Measurements from ENCODE around the gene NCKAP1. TPM values are rescaled to one million over a fixed set of nuclear protein-coding genes. Genes with fewer than 3 reads are reported as not detected.
A peak's percentile ranks its signal among the peaks of the same experiment; 100 is the strongest.

NCKAP1 gene
- total and polyA plus RNA-seq, 2 donors from 2014 or later: 45.4 to 140 TPM

DNA sequence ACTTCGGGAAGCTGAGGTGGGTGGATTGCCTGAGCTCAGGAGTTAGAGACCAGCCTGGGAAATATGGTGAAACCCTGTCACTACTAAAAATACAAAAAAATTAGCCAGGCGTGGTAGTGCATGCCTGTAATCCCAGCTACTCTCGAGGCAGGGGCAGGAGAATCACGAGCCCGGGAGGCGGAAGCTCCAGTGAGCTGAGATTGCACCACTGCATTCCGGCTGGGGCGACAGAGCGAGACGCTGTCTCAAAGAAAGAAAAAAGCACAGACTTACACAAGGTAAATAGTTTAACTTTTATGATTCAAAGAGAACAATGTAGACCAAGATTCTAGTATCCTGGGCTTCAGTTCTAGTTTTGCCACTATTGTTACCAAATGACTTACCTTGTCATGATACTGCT lies 37.4 kb downstream of the NCKAP1 start:
- intact Hi-C loops (cut with DNase I): no loop called here
- no peak overlapping the region for H3K9ac ChIP-seq (ENCODE audit: low read length in 3 of 3)
- peaks cover 0 to 17% (median 6%) of the 10 kb centered on the region in 3 donors for H3K36me3 ChIP-seq (ENCODE audit: control insufficient read depth in 2 of 3, insufficient read depth in 3 of 3, low read length in 3 of 3)
- no peak for FAIRE-seq
- peaks cover 0 to 3% (median 0%) of the 10 kb centered on the region in 3 donors for H3K4me1 ChIP-seq (ENCODE audit: control insufficient read depth in 2 of 3, insufficient read depth in 2 of 3, low read depth in 1 of 3, low read length in 3 of 3)
- TF ChIP-seq, protein P1, sequence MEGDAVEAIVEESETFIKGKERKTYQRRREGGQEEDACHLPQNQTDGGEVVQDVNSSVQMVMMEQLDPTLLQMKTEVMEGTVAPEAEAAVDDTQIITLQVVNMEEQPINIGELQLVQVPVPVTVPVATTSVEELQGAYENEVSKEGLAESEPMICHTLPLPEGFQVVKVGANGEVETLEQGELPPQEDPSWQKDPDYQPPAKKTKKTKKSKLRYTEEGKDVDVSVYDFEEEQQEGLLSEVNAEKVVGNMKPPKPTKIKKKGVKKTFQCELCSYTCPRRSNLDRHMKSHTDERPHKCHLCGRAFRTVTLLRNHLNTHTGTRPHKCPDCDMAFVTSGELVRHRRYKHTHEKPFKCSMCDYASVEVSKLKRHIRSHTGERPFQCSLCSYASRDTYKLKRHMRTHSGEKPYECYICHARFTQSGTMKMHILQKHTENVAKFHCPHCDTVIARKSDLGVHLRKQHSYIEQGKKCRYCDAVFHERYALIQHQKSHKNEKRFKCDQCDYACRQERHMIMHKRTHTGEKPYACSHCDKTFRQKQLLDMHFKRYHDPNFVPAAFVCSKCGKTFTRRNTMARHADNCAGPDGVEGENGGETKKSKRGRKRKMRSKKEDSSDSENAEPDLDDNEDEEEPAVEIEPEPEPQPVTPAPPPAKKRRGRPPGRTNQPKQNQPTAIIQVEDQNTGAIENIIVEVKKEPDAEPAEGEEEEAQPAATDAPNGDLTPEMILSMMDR (IDR thresholded peaks at IDR 0.05; ENCODE audit: borderline replicate concordance, extremely low read depth, insufficient read depth): no peak
- DNase-seq: peak; percentile 52 to 87 (median 67)
- no peak overlapping the region for H3K27ac ChIP-seq (ENCODE audit: low read depth in 2 of 2, low read length in 2 of 2)
- H3K9me3 ChIP-seq (ENCODE audit: control insufficient read depth in 2 of 3, insufficient read depth in 1 of 3, low read length in 3 of 3): no peaks in the 10 kb centered on the region
- H3K4me3 ChIP-seq (ENCODE audit: low read length in 3 of 3): no peak overlapping the region
- no peaks in the 10 kb centered on the region for H3K27me3 ChIP-seq (ENCODE audit: control insufficient read depth, insufficient read depth, low read length)

GRCh38 chr2:182999348-183000028 lies 38.8 kb downstream of the NCKAP1 start:
- intact Hi-C loops (cut with DNase I): no loop called here
- FAIRE-seq (no peak), DNase-seq (no peak)
- peaks cover 0 to 17% (median 6%) of the 10 kb centered on the region in 3 donors for H3K36me3 ChIP-seq (ENCODE audit: control insufficient read depth in 2 of 3, insufficient read depth in 3 of 3, low read length in 3 of 3)
- H3K9ac ChIP-seq (ENCODE audit: low read length in 3 of 3): no peak overlapping the region
- TF ChIP-seq, protein P1 (IDR thresholded peaks at IDR 0.05; ENCODE audit: borderline replicate concordance, extremely low read depth, insufficient read depth): no peak
- no peaks in the 10 kb centered on the region for H3K4me1 ChIP-seq (ENCODE audit: control insufficient read depth in 2 of 3, insufficient read depth in 2 of 3, low read depth in 1 of 3, low read length in 3 of 3)
- H3K27ac ChIP-seq (ENCODE audit: low read depth in 2 of 2, low read length in 2 of 2): no peak overlapping the region
- no peaks in the 10 kb centered on the region for H3K27me3 ChIP-seq (ENCODE audit: control insufficient read depth, insufficient read depth, low read length)
- no peaks in the 10 kb centered on the region for H3K9me3 ChIP-seq (ENCODE audit: control insufficient read depth in 2 of 3, insufficient read depth in 1 of 3, low read length in 3 of 3)
- no peak overlapping the region for H3K4me3 ChIP-seq (ENCODE audit: low read length in 3 of 3)

DNA sequence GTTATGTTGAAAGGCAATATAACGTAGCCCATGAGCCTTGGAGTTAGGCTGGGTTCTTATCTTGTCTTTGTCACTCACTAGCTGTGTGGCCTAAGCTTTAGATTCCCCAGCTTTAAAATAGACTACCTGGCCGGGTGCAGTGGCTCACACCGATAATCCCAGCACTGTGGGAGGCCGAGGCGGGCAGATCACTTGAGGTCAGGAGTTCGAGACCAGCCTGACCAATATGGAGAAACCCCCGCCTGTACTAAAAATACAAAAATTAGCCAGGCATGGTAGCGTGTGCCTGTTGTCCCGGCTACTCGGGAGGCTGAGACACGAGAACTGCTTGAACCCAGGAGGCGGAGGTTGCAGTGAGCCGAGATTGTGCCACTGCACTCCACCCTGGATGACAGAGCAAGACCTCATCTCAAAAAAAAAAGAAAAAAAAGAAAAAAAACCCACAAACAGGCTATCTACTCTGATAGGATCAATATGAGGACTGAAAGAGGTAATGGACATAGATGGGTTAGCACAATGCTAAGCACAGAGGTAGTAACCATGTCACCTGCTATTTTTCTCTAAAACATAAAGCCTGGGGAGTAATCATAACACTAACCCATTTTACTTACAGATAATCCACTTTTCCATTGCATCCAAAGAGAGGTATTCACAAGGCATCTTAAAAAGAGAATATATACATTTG lies 43.9 kb downstream of the NCKAP1 start:
- FAIRE-seq: no peak
- Histone ChIP-seq H3K27me3 (ENCODE audit: control insufficient read depth, insufficient read depth, low read length) (no peaks in the 10 kb centered on the region), H3K9ac (ENCODE audit: low read length in 3 of 3) (no peak overlapping the region), H3K4me3 (ENCODE audit: low read length in 3 of 3) (no peak overlapping the region), H3K27ac (ENCODE audit: low read depth in 2 of 2, low read length in 2 of 2) (no peak overlapping the region), H3K36me3 (ENCODE audit: control insufficient read depth in 2 of 3, insufficient read depth in 3 of 3, low read length in 3 of 3) (peaks cover 3 to 18% (median 10%) of the 10 kb centered on the region in 3 donors), H3K9me3 (ENCODE audit: control insufficient read depth in 2 of 3, insufficient read depth in 1 of 3, low read length in 3 of 3) (no peaks in the 10 kb centered on the region), H3K4me1 (ENCODE audit: control insufficient read depth in 2 of 3, insufficient read depth in 2 of 3, low read depth in 1 of 3, low read length in 3 of 3) (no peaks in the 10 kb centered on the region)
- no peak for DNase-seq
- intact Hi-C loops (cut with DNase I): no loop called here
- TF ChIP-seq, protein P1 (IDR thresholded peaks at IDR 0.05; ENCODE audit: borderline replicate concordance, extremely low read depth, insufficient read depth): no peak
